Activated CD8-positive, alpha-beta T cell treated with anti-CD3 and anti-CD28 coated beads for 36 hours (primary cell): ENCODE measurements around the gene ZNF358. TPM values are rescaled to one million over a fixed set of nuclear protein-coding genes. Genes with fewer than 3 reads are reported as not detected.
A peak's percentile ranks its signal among the peaks of the same experiment; 100 is the strongest.

Experiments
- ATAC-seq: fragments of 200-7000 bp; cut with Tn5 transposase; one replicate; pipeline ENCODE4 v1.10.0; 2021; ENCODE audit warnings: mild to moderate bottlenecking, moderate library complexity
- CTCF ChIA-PET: fragments of 350-600 bp; sonication (Branson Sonifier 250); formaldehyde crosslinking; loops from one replicate; lab custom pipeline; 2021; ENCODE audit warnings: antibody characterized with exemption; lab: Charles Lee
- POLR2A ChIA-PET: fragments of 350-600 bp; sonication (Branson Sonifier 250); formaldehyde crosslinking; loops from one replicate; lab custom pipeline; 2021; ENCODE audit warnings: antibody characterized with exemption; lab: Charles Lee
- DNase-seq: peaks from one replicate; pipeline ENCODE4 v3.0.0-alpha.2; 2020
- H3K27ac Mint-ChIP-seq: one replicate; pipeline ENCODE4 v1.8.0; 2021; ENCODE audit warnings: mild to moderate bottlenecking, mixed read lengths
- H3K27me3 Mint-ChIP-seq: one replicate; pipeline ENCODE4 v1.8.0; 2021; ENCODE audit warnings: mixed read lengths
- H3K36me3 Mint-ChIP-seq: one replicate; pipeline ENCODE4 v1.8.0; 2021; ENCODE audit warnings: low read depth, mixed read lengths
- H3K4me1 Mint-ChIP-seq: one replicate; pipeline ENCODE4 v1.8.0; 2021; ENCODE audit warnings: low read depth, mixed read lengths
- H3K4me3 Mint-ChIP-seq: one replicate; pipeline ENCODE4 v1.8.0; 2021; ENCODE audit warnings: mild to moderate bottlenecking, moderate library complexity, mixed read lengths
- H3K9me3 Mint-ChIP-seq: one replicate; pipeline ENCODE4 v1.8.0; 2021; ENCODE audit warnings: mixed read lengths
- CTCF ChIP-seq: fragments of 200-600 bp; IDR thresholded peaks from one replicate; pipeline ENCODE4 v1.8.0; 2022; ENCODE audit warnings: antibody characterized with exemption, mild to moderate bottlenecking
- intact Hi-C: fragments of 100-400 bp; cut with micrococcal nuclease; formaldehyde crosslinking; loops from one replicate; pipeline ENCODE4 v1.10.0; 2022
- total RNA-seq, 2 experiments: library from RNA; stranded (reverse); gene quantifications; one replicate each; pipeline ENCODE4 v1.2.3, GENCODE V29; 2021

ZNF358 gene
- total RNA-seq, 2 experiments from 2014 or later, result 4.8 to 6.5 TPM

- TF ChIP-seq CTCF, result no peak
- no peaks in the 10 kb centered on the region for H3K9me3 Mint-ChIP-seq
- DNase-seq, result peak; percentile 89
- H3K36me3 Mint-ChIP-seq, result no peaks in the 10 kb centered on the region
- POLR2A ChIA-PET, result interaction anchor here (0.6 to 0.8 kb wide), 2 partner anchors 64 to 432 kb away, joined by 3 read pairs; no protein-coding TSS in a partner anchor
- peak within 1 kb of the TSS; percentile 77 for H3K27ac Mint-ChIP-seq
- peak; percentile 92 for ATAC-seq
- intact Hi-C loops, result no loop called here
- peak within 1 kb of the TSS; percentile 79 for H3K4me3 Mint-ChIP-seq
- peaks cover 22% of the 10 kb centered on the region for H3K4me1 Mint-ChIP-seq
- CTCF ChIA-PET, result interaction anchor here (1.0 kb wide), 1 partner anchor 23 kb away, joined by 3 read pairs; no protein-coding TSS in a partner anchor
- H3K27me3 Mint-ChIP-seq, result no peaks in the 10 kb centered on the region
These were observed 27.1 kb upstream of the ZNF358 start, which contains the start of gene PEX11G for GRCh38 chr19:7488736-7489353. TSS of gene PEX11G (minus strand) at chr19:7489035. CDS start at chr19:7489010, 25 bp downstream.

- peak overlapping the region; percentile 79 for H3K4me3 Mint-ChIP-seq
- H3K27me3 Mint-ChIP-seq, result no peaks in the 10 kb centered on the region
- H3K27ac Mint-ChIP-seq, result peak overlapping the region; percentile 77
- no peak for ATAC-seq
- no peaks in the 10 kb centered on the region for H3K9me3 Mint-ChIP-seq
- H3K4me1 Mint-ChIP-seq, result peaks cover 22% of the 10 kb centered on the region
- no peak for DNase-seq
- no peak for TF ChIP-seq CTCF
- POLR2A ChIA-PET, result interaction anchor here (0.6 kb wide), 1 partner anchor 431 kb away, joined by 3 read pairs; no protein-coding TSS in a partner anchor
- H3K36me3 Mint-ChIP-seq, result no peaks in the 10 kb centered on the region
- intact Hi-C loops, result no loop called here
- CTCF ChIA-PET, result no interaction called here
These were observed 26.3 kb upstream of the ZNF358 start for GRCh38 chr19:7489609-7490044.

- DNase-seq, result peak; percentile 88
These were observed 23.8 kb upstream of the ZNF358 start for GRCh38 chr19:7492142-7492541.

GRCh38 chr19:7492558-7492957, 23.3 kb upstream of the ZNF358 start:
- Mint-ChIP-seq H3K27ac (peak overlapping the region; percentile 68), H3K9me3 (no peaks in the 10 kb centered on the region), H3K27me3 (peaks cover 5% of the 10 kb centered on the region), H3K36me3 (no peaks in the 10 kb centered on the region), H3K4me3 (no peak overlapping the region), H3K4me1 (peaks cover 22% of the 10 kb centered on the region)
- TF ChIP-seq CTCF, result no peak
- DNase-seq (no peak), ATAC-seq (no peak)
- ChIA-PET CTCF (interaction anchor here (0.6 kb wide), 1 partner anchor 12 kb away, joined by 3 read pairs; no protein-coding TSS in a partner anchor), POLR2A (no interaction called here)
- intact Hi-C loops, result no loop called here

More at GRCh38 chr19:7492142-7492541, 23.8 kb upstream of the ZNF358 start:
- H3K4me1 Mint-ChIP-seq, result peaks cover 22% of the 10 kb centered on the region
- no peaks in the 10 kb centered on the region for H3K9me3 Mint-ChIP-seq
- ATAC-seq, result peak; percentile 56
- peaks cover 3% of the 10 kb centered on the region for H3K27me3 Mint-ChIP-seq
- TF ChIP-seq CTCF, result no peak
- H3K36me3 Mint-ChIP-seq, result no peaks in the 10 kb centered on the region
- H3K4me3 Mint-ChIP-seq, result no peak overlapping the region
- intact Hi-C loops, result no loop called here
- peak overlapping the region; percentile 34 for H3K27ac Mint-ChIP-seq
- ChIA-PET CTCF (interaction anchor here (0.6 kb wide), 1 partner anchor 12 kb away, joined by 3 read pairs; no protein-coding TSS in a partner anchor), POLR2A (no interaction called here)
